ENCODE results near the gene RFX4.

RFX4 gene

DNA sequence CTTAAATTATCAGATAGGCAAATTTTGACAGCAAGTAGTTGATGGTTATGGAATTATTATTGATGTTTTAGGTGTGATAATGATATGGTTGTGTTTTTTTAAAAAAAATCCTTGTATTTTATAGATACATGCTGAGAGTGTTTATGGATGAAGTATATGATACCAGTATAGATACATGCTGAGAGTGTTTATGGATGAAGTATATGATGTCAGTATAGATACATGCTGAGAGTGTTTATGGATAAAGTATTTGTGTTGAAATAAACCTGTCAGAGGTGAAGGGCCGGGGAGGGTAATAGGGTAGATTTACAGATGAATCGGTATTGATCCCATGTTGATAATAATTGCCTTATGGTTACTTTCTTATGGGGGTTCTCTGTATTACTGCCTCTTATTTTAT lies 6.0 kb upstream of the RFX4 start:
- H3K4me3 ChIP-seq (replicated peaks; ENCODE audit: low read depth, low read length) = no peak overlapping the region
- DNase-seq (ENCODE audit: low read depth) = no peak
- TF ChIP-seq, protein P1, sequence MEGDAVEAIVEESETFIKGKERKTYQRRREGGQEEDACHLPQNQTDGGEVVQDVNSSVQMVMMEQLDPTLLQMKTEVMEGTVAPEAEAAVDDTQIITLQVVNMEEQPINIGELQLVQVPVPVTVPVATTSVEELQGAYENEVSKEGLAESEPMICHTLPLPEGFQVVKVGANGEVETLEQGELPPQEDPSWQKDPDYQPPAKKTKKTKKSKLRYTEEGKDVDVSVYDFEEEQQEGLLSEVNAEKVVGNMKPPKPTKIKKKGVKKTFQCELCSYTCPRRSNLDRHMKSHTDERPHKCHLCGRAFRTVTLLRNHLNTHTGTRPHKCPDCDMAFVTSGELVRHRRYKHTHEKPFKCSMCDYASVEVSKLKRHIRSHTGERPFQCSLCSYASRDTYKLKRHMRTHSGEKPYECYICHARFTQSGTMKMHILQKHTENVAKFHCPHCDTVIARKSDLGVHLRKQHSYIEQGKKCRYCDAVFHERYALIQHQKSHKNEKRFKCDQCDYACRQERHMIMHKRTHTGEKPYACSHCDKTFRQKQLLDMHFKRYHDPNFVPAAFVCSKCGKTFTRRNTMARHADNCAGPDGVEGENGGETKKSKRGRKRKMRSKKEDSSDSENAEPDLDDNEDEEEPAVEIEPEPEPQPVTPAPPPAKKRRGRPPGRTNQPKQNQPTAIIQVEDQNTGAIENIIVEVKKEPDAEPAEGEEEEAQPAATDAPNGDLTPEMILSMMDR (IDR thresholded peaks at IDR 0.05; ENCODE audit: low read length, missing control alignments) = no peak

DNA sequence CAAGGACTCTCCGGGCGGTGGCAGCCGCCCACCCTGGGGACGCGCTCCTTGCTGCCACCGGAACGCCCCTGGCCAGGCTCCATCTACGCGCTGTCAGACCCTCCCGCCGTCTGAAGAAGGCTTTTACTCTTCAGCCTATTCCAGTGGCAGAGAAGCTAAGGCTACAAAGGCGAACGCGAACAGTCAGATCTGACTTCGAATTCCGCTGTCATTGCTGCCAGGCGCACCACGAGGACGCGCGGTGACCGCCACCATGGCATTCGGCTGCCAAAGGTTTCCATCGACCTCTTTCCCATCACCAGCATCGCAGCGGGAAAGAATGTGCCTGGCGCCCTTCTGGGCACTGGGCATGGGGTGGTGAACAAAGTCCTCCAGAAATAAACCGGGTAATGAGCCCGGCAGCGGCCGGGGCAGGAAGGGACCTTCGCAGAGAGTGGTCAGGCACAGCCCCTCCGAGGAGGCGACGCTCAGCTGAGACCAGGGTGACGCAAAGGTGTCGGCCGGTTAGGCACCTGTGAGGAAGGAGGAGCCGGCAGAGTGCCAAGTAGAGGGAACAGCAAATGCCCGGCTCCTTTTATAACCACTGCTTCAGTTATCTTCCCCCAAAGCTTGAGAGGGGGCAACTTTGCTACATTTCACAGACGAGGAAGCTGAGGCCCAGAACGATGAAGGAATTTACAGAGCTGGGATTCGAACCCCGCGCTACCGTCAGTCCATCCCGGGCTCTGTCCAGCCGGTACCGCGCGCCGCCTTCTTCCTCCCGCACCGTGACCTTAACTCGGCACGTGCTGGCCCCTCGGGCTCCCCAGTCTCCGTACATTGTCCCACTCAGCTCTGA lies 1.9 kb upstream of the RFX4 start:
- DNase-seq (ENCODE audit: low read depth) = no peak
- TF ChIP-seq, protein P1 (IDR thresholded peaks at IDR 0.05; ENCODE audit: low read length, missing control alignments) = no peak
- no peak overlapping the region for H3K4me3 ChIP-seq (replicated peaks; ENCODE audit: low read depth, low read length)

DNA sequence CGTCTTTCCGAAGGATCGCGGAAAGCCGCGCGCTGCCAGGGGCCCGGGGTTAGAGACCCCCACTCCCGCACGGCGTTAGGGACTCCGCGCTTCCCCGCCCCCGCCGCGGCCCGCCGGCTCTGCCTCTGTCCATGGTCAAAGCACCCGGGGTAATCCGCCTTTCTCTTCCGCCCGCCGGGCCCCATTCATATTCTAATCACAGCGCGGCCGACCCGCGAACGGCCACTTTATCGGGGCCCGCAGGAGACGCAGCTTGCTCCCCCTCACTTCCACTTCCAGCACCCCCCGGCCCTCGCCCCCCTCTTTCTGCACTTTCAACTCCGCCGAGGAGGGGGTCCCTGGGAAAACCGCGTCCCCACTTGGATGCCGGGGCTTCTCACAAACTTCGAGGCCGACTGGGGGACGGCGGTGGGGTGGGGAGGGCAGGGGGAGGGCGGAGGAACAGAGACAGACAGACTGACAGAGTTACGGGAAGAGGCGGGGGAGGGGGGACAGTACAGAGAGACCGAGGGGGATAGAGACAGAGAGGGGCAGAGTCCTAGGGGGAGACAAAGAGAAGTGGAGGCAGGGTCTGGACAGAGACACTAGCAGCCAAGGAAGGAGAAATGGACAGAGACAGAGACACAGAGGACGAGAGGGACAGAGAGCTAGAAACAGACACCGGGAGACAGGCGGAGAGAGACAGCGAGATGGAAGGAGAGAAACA lies 1.1 kb upstream of the RFX4 start:
- TF ChIP-seq, protein P1 (IDR thresholded peaks at IDR 0.05; ENCODE audit: low read length, missing control alignments) = no peak
- peak; percentile 25 for DNase-seq (ENCODE audit: low read depth)
- H3K4me3 ChIP-seq (replicated peaks; ENCODE audit: low read depth, low read length) = no peak overlapping the region

DNA sequence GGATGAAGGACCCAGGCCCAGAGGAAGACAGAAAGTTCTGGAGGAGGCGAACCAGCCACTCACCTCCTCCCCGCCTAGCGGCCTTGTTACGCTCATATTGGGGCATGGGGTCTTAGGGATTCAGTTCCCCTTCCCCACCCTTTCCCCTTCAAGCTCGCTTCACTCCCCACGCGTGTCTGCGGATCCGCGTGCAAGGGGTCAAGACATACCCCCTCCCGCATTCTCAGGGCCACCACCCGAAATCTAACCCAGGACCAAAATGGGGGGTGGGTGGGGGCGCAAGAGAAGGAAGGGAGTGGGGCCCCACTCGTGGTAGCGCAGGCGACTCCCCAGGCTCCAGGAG lies 584 bp upstream of the RFX4 start:
- TF ChIP-seq, protein P1 (IDR thresholded peaks at IDR 0.05; ENCODE audit: low read length, missing control alignments) = no peak
- no peak overlapping the region for H3K4me3 ChIP-seq (replicated peaks; ENCODE audit: low read depth, low read length)
- no peak for DNase-seq (ENCODE audit: low read depth)

DNA sequence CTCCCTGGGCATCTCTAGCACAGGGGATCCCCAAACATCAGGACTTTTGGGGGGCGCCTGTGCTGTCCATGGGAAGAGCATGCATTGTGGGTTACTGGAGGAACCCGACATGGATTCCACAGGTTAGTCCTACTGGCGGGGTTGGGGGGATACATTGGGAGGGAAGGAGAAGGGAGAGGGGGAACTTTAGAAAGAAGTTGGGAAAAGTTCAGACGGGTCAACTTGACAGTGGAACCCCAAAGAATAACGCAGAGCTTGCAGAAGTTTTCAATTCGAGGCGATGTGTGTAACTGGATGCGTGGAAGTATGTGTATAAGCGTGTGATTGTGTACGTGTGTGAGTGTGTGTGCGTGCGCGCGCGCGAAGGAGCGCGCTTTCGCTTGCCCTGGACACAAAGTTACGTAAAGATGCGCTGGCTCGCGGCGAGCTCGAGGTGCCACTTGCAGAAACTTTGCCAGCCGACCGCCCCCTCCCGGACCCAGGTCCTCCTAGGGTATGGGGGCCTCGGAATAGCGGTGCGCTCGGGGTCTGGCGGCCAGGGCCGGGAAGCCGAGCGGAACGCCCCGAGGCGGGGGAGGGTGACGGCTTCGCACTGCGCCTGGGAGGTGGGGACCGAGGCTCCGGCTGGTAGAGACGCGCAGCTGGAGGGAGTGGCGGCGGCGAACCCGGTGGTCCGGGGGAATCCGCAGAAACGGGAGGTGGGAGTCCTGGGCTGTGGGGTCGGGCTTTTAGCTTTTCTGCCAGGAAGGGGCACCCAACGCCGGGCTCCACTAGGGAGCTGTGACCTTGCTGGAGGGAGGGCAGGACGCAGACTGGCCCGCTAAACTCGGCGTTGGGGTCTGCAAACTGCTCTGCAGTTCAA lies 669 bp downstream of the RFX4 start:
- TF ChIP-seq, protein P1 (IDR thresholded peaks at IDR 0.05; ENCODE audit: low read length, missing control alignments) = no peak
- peak; percentile 22 for DNase-seq (ENCODE audit: low read depth)
- peak overlapping the region; percentile 30 for H3K4me3 ChIP-seq (replicated peaks; ENCODE audit: low read depth, low read length)

DNA sequence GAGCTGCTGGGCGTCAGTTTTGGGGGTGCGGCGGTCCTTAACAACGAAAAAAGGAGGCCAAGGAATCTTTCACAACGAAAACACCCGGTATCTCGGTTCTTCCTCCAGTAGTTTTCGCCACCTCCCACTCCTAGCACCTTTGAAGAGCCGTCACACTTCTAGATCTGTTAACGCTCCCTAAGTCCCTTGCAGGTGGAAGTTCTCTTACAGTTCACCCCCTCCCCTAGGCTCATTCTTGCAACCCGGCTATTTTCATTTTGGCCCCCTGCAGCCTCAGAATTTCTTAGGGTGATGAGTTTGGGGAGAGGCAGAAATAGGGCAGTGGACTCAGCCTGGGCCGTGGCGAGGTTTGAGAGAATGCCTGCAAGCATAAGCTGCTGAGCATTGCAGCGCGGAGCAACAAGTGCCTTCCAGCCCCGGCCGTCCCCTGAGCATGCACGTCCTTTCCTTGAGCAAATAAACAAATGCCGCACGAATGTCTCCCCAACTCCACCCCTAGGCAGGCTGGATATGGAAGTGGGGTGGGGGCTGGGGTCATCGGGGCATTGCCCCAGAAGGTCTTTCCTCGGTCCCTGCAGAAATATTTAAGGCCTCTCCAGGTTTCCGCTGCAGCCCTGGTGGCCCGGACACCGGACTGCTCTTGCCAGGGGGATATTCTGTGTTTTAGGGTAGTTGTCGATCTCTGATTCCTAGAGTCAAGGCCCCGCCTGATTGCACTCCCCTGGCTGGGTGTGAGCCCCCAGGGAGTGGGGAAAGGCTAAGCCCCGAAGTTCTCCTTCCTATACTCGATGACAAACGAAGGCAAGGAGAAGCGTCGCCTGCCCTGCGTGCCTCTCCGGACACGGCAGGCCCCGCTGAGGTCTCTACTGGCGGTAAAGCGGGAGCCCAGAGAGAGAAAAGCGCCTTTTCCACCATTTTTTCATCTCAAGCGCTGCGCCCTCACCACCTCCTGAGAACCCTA lies 1.6 kb downstream of the RFX4 start:
- no peak overlapping the region for H3K4me3 ChIP-seq (replicated peaks; ENCODE audit: low read depth, low read length)
- TF ChIP-seq, protein P1 (IDR thresholded peaks at IDR 0.05; ENCODE audit: low read length, missing control alignments) = no peak
- no peak for DNase-seq (ENCODE audit: low read depth)
